NCI-H2196 treated with DMSO at 0.1 percent for 48 hours (cell line): ENCODE results near the gene CYP27A1.
"Not testable (repeated sequence)": the region's sequence is repeated elsewhere in the genome, so short reads cannot be mapped to it uniquely, and the experiment has no call there.

ENCODE experiments used
- DNase-seq: peaks from one replicate; lab custom pipeline; 2025; ENCODE audit not compliant: unreplicated experiment; lab: John Stamatoyannopoulos, UW

CYP27A1 gene

GRCh38 chr2:218772759-218773158, 9.2 kb upstream of the CYP27A1 start:
- not testable (repeated sequence) for DNase-seq

GRCh38 chr2:218773881-218774280, 8.1 kb upstream of the CYP27A1 start:
- no peak for DNase-seq

GRCh38 chr2:218776488-218776887, 5.5 kb upstream of the CYP27A1 start:
- no peak for DNase-seq

- no peak for DNase-seq
Measured at GRCh38 chr2:218777276-218777990, 4.5 kb upstream of the CYP27A1 start.

GRCh38 chr2:218780046-218780445, 1.9 kb upstream of the CYP27A1 start:
- DNase-seq: no peak

GRCh38 chr2:218780851-218781690, 876 bp upstream of the CYP27A1 start:
- DNase-seq: no peak

GRCh38 chr2:218782528-218782844, 539 bp downstream of the CYP27A1 start:
- DNase-seq: no peak

GRCh38 chr2:218783688-218784087, 1.7 kb downstream of the CYP27A1 start:
- no peak for DNase-seq

GRCh38 chr2:218785103-218785502, 3.2 kb downstream of the CYP27A1 start:
- DNase-seq: no peak

- DNase-seq: no peak
Measured at GRCh38 chr2:218786133-218786532, 4.2 kb downstream of the CYP27A1 start.

- no peak for DNase-seq
Measured at GRCh38 chr2:218788529-218789255, 6.7 kb downstream of the CYP27A1 start.

- no peak for DNase-seq
Measured at GRCh38 chr2:218792433-218792832, 10.5 kb downstream of the CYP27A1 start.

GRCh38 chr2:218796691-218797090, 14.7 kb downstream of the CYP27A1 start:
- no peak for DNase-seq

GRCh38 chr2:218798767-218799504, 17.0 kb downstream of the CYP27A1 start:
- DNase-seq: no peak

- no peak for DNase-seq
Measured at GRCh38 chr2:218799990-218800389, 18.0 kb downstream of the CYP27A1 start.

GRCh38 chr2:218802386-218802994, 20.5 kb downstream of the CYP27A1 start:
- no peak for DNase-seq

GRCh38 chr2:218804817-218805216, 22.9 kb downstream of the CYP27A1 start:
- DNase-seq: no peak

- no peak for DNase-seq
Measured at GRCh38 chr2:218805627-218806026, 23.7 kb downstream of the CYP27A1 start.

- peak; percentile 15 for DNase-seq
Measured at GRCh38 chr2:218806346-218806978, 24.5 kb downstream of the CYP27A1 start.

GRCh38 chr2:218807626-218808025, 25.7 kb downstream of the CYP27A1 start:
- no peak for DNase-seq
